ENCODE data around the gene PHF12.

Gene PHF12

DNA sequence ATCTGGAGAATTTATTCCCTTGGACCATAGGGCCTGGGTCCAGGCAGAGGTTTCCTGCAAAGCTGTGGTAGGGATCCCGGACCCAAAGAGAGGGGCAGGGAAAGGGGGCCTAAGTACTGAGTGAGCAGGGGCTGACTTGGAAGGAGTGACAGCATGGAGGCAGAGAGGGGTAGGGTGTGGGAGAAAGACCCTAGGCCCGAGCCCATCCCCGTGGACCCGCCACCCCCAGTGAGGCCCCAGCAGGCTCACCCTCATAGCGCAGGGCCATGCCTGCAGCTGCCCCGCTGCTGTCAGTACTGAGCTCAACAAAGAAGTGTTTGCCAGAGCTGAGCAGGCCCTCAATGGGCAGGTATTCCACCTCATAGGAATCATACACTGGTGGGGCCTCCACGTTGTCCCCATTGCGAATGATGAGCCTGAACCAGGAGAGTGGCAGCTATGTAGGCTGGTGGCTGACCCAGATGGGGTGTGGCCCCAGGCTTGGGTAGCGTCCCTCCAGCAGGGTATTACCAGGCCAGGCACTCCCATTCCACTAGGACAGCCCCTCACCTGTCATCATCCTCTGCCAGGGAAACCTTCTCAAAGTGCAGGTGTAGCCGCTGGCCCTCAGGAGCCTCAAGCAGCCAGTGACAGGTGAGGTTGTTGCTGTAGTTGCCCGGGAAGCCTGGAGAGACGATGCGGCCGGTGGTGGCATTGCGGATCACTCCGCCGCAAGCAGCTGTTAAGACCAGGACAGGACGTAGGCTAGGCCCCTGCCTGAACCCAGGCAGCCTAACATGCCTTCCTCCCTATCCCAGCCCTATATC lies 9.1 kb upstream of the PHF12 start:
- H3K27ac ChIP-seq (ENCODE audit: low read depth, low read length, poor library complexity, severe bottlenecking) = no peak overlapping the region
- H3K4me2 ChIP-seq (ENCODE audit: low read length) = no peak overlapping the region
- no peaks in the 10 kb centered on the region for H3K36me3 ChIP-seq (ENCODE audit: insufficient read depth, low read length)
- H3K4me3 ChIP-seq (ENCODE audit: low read depth, low read length, poor library complexity, severe bottlenecking) = no peak overlapping the region
- no peaks in the 10 kb centered on the region for H3K4me1 ChIP-seq (ENCODE audit: insufficient read depth, low read length, severe bottlenecking)
- H3K27me3 ChIP-seq (ENCODE audit: insufficient read depth, low read length) = peaks cover 5% of the 10 kb centered on the region; the same call in 1 of the 2 replicates
- TF ChIP-seq, protein P1, sequence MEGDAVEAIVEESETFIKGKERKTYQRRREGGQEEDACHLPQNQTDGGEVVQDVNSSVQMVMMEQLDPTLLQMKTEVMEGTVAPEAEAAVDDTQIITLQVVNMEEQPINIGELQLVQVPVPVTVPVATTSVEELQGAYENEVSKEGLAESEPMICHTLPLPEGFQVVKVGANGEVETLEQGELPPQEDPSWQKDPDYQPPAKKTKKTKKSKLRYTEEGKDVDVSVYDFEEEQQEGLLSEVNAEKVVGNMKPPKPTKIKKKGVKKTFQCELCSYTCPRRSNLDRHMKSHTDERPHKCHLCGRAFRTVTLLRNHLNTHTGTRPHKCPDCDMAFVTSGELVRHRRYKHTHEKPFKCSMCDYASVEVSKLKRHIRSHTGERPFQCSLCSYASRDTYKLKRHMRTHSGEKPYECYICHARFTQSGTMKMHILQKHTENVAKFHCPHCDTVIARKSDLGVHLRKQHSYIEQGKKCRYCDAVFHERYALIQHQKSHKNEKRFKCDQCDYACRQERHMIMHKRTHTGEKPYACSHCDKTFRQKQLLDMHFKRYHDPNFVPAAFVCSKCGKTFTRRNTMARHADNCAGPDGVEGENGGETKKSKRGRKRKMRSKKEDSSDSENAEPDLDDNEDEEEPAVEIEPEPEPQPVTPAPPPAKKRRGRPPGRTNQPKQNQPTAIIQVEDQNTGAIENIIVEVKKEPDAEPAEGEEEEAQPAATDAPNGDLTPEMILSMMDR (IDR thresholded peaks at IDR 0.05; ENCODE audit: low read length) = no peak
- TF ChIP-seq EZH2 (IDR thresholded peaks at IDR 0.05; ENCODE audit: borderline replicate concordance, low read length) = no peak
- H3K9me2 ChIP-seq (ENCODE audit: low read depth, low read length) = no peaks in the 10 kb centered on the region
- no peaks in the 10 kb centered on the region for H3K79me2 ChIP-seq (ENCODE audit: insufficient read depth, low read length)
- no peak overlapping the region for H2AFZ ChIP-seq (ENCODE audit: low read length)
- no peaks in the 10 kb centered on the region for H4K20me1 ChIP-seq (ENCODE audit: insufficient read depth, low read length)
- H3F3A ChIP-seq (ENCODE audit: insufficient read depth, low read length) = no peaks in the 10 kb centered on the region
- H3K9ac ChIP-seq (ENCODE audit: low read length) = no peak overlapping the region
- no peaks in the 10 kb centered on the region for H3K9me3 ChIP-seq (ENCODE audit: low read length)

DNA sequence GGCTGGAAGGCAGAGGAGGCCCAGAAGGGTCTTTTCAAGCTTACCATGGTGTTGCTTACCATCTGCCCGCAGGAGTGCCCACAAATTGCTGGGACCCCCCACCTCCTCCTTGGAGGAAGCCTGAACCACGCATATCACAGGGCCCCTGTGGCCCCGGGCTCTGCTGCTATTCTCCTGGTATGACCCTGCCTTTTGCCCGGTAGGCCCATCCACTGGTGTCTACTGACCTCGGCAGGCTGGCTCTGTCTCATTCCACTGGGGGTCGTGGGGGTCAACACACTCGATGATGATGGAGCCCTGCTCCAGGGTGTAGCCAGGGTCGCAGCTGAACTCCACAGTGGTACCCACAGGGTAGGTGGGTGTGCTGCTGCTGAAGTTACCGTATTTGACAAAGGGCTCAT lies 8.2 kb upstream of the PHF12 start:
- Histone ChIP-seq H3K27ac (ENCODE audit: low read depth, low read length, poor library complexity, severe bottlenecking) (no peak overlapping the region), H3K9me3 (ENCODE audit: low read length) (no peaks in the 10 kb centered on the region), H3K79me2 (ENCODE audit: insufficient read depth, low read length) (no peaks in the 10 kb centered on the region), H3K36me3 (ENCODE audit: insufficient read depth, low read length) (no peaks in the 10 kb centered on the region), H3K9ac (ENCODE audit: low read length) (no peak overlapping the region), H3K9me2 (ENCODE audit: low read depth, low read length) (no peaks in the 10 kb centered on the region), H3F3A (ENCODE audit: insufficient read depth, low read length) (no peaks in the 10 kb centered on the region), H3K4me2 (ENCODE audit: low read length) (no peak overlapping the region), H3K4me3 (ENCODE audit: low read depth, low read length, poor library complexity, severe bottlenecking) (no peak overlapping the region), H3K4me1 (ENCODE audit: insufficient read depth, low read length, severe bottlenecking) (no peaks in the 10 kb centered on the region), H2AFZ (ENCODE audit: low read length) (no peak overlapping the region), H3K27me3 (ENCODE audit: insufficient read depth, low read length) (peaks cover 5% of the 10 kb centered on the region; the same call in 1 of the 2 replicates), H4K20me1 (ENCODE audit: insufficient read depth, low read length) (no peaks in the 10 kb centered on the region)
- TF ChIP-seq, protein P1 (IDR thresholded peaks at IDR 0.05; ENCODE audit: low read length) = no peak
- TF ChIP-seq EZH2 (IDR thresholded peaks at IDR 0.05; ENCODE audit: borderline replicate concordance, low read length) = no peak

GRCh38 chr17:28958820-28959455 lies 7.6 kb upstream of the PHF12 start:
- H3K4me1 ChIP-seq (ENCODE audit: insufficient read depth, low read length, severe bottlenecking) = no peaks in the 10 kb centered on the region
- H3K36me3 ChIP-seq (ENCODE audit: insufficient read depth, low read length) = no peaks in the 10 kb centered on the region
- H3K9me3 ChIP-seq (ENCODE audit: low read length) = no peaks in the 10 kb centered on the region
- TF ChIP-seq, protein P1 (IDR thresholded peaks at IDR 0.05; ENCODE audit: low read length) = no peak
- TF ChIP-seq EZH2 (IDR thresholded peaks at IDR 0.05; ENCODE audit: borderline replicate concordance, low read length) = no peak
- no peaks in the 10 kb centered on the region for H3K79me2 ChIP-seq (ENCODE audit: insufficient read depth, low read length)
- no peak overlapping the region for H3K4me3 ChIP-seq (ENCODE audit: low read depth, low read length, poor library complexity, severe bottlenecking)
- H3K9me2 ChIP-seq (ENCODE audit: low read depth, low read length) = no peaks in the 10 kb centered on the region
- H2AFZ ChIP-seq (ENCODE audit: low read length) = no peak overlapping the region
- H3K9ac ChIP-seq (ENCODE audit: low read length) = no peak overlapping the region
- H3F3A ChIP-seq (ENCODE audit: insufficient read depth, low read length) = no peaks in the 10 kb centered on the region
- peaks cover 5% of the 10 kb centered on the region; the same call in 1 of the 2 replicates for H3K27me3 ChIP-seq (ENCODE audit: insufficient read depth, low read length)
- H3K27ac ChIP-seq (ENCODE audit: low read depth, low read length, poor library complexity, severe bottlenecking) = no peak overlapping the region
- H3K4me2 ChIP-seq (ENCODE audit: low read length) = no peak overlapping the region
- no peaks in the 10 kb centered on the region for H4K20me1 ChIP-seq (ENCODE audit: insufficient read depth, low read length)
